ENCODE results near the gene SSTR4. TPM values are rescaled to one million over a fixed set of nuclear protein-coding genes. Genes with fewer than 3 reads are reported as not detected.

The SSTR4 gene
- total and polyA plus RNA-seq, 2 of the 13 experiments (the other 11 are each of a cell fraction or from before 2014, with no cell fraction given), result not detected

GRCh38 chr20:23022849-23023248 lies 12.3 kb upstream of the SSTR4 start:
- in situ Hi-C loops (cut with HindIII; ENCODE audit: extremely low pct_ligation_motif_present, low pct_unique_long_range_greater_than_20kb), result no loop called here
- FAIRE-seq (no peak), DNase-seq (ENCODE audit: low spot score) (no peak), ATAC-seq (no peak)
- no peak overlapping the region for H3K9ac ChIP-seq (ENCODE audit: insufficient read depth, low read depth, low read length)
- WGBS (ENCODE audit: low lambda C conversion rate), result 16% methylated on average over 4 of the region's 4 CpGs
- H3K4me1 ChIP-seq (ENCODE audit: insufficient read depth, low read length), result no peaks in the 10 kb centered on the region
- H3K79me2 ChIP-seq (ENCODE audit: insufficient read depth, low read length), result no peaks in the 10 kb centered on the region
- H3K27ac ChIP-seq (ENCODE audit: extremely low read length, insufficient read depth, low read length), result no peak overlapping the region
- ChIA-PET CTCF (ENCODE audit: low intra/inter-chr PET ratio, low total read pairs) (no interaction called here), POLR2A (no interaction called here)
- no peaks in the 10 kb centered on the region for H4K20me1 ChIP-seq (ENCODE audit: insufficient read depth, low read length)
- H3K4me2 ChIP-seq (ENCODE audit: low read depth, low read length), result no peak overlapping the region
- H3K27me3 ChIP-seq (ENCODE audit: control insufficient read depth in 1 of 2, insufficient read depth in 2 of 2, low read length in 2 of 2), result peaks cover 1 to 3% of the 10 kb centered on the region in 2 experiments; a peak in 1 of 5 replicates
- intact Hi-C loops (cut with micrococcal nuclease; ENCODE audit: unreplicated experiment), result no loop called here
- no peak overlapping the region for H2AFZ ChIP-seq (ENCODE audit: low read length)
- no peaks in the 10 kb centered on the region for H3K36me3 ChIP-seq (replicated peaks in 1 of 2; ENCODE audit: control insufficient read depth in 1 of 2, insufficient read depth in 2 of 2, low read length in 2 of 2)
- no TSS peak for BruUV-seq (replicated peaks)
- no peaks in the 10 kb centered on the region for H3K9me3 ChIP-seq (ENCODE audit: low read length)
- TF ChIP-seq POGK (CRISPR knock-in tag; conservative IDR thresholded peaks at IDR 0.05), result no peak
- no peak overlapping the region for H3K4me3 ChIP-seq (replicated peaks in 1 of 3; ENCODE audit: insufficient read depth in 1 of 3, low read depth in 2 of 3, low read length in 3 of 3)

- in situ Hi-C loops (cut with HindIII; ENCODE audit: extremely low pct_ligation_motif_present, low pct_unique_long_range_greater_than_20kb), result no loop called here
- intact Hi-C loops (cut with micrococcal nuclease; ENCODE audit: unreplicated experiment), result no loop called here
- Histone ChIP-seq H4K20me1 (ENCODE audit: insufficient read depth, low read length) (no peaks in the 10 kb centered on the region), H3K9ac (ENCODE audit: insufficient read depth, low read depth, low read length) (no peak overlapping the region), H3K4me1 (ENCODE audit: insufficient read depth, low read length) (no peaks in the 10 kb centered on the region), H3K9me3 (ENCODE audit: low read length) (no peaks in the 10 kb centered on the region), H3K36me3 (replicated peaks in 1 of 2; ENCODE audit: control insufficient read depth in 1 of 2, insufficient read depth in 2 of 2, low read length in 2 of 2) (no peaks in the 10 kb centered on the region), H3K27me3 (ENCODE audit: control insufficient read depth in 1 of 2, insufficient read depth in 2 of 2, low read length in 2 of 2) (peaks cover 1 to 3% of the 10 kb centered on the region in 2 experiments; a peak in 1 of 5 replicates), H3K27ac (ENCODE audit: extremely low read length, insufficient read depth, low read length) (no peak overlapping the region), H3K4me3 (replicated peaks in 1 of 3; ENCODE audit: insufficient read depth in 1 of 3, low read depth in 2 of 3, low read length in 3 of 3) (no peak overlapping the region), H3K79me2 (ENCODE audit: insufficient read depth, low read length) (no peaks in the 10 kb centered on the region), H3K4me2 (ENCODE audit: low read depth, low read length) (no peak overlapping the region), H2AFZ (ENCODE audit: low read length) (no peak overlapping the region)
- FAIRE-seq (no peak), DNase-seq (ENCODE audit: low spot score) (no peak), ATAC-seq (no peak)
- 32% methylated on average over 10 of the region's 10 CpGs for WGBS (ENCODE audit: low lambda C conversion rate)
- CTCF ChIA-PET (ENCODE audit: low intra/inter-chr PET ratio, low total read pairs), result no interaction called here
- POLR2A ChIA-PET, result no interaction called here
- BruUV-seq (replicated peaks), result no TSS peak
- TF ChIP-seq PRDM4 (CRISPR knock-in tag; IDR thresholded peaks at IDR 0.05; ENCODE audit: borderline replicate concordance) (no peak), DNMT1 (CRISPR knock-in tag; IDR thresholded peaks at IDR 0.05) (no peak), PLSCR1 (CRISPR knock-in tag; IDR thresholded peaks at IDR 0.05; ENCODE audit: borderline replicate concordance) (no peak), FOXM1 (CRISPR knock-in tag; IDR thresholded peaks at IDR 0.05) (no peak), MEIS1 (CRISPR knock-in tag; IDR thresholded peaks at IDR 0.05; ENCODE audit: borderline replicate concordance) (no peak), SAFB2 (CRISPR knock-in tag; IDR thresholded peaks at IDR 0.05; ENCODE audit: borderline replicate concordance, low read depth) (no peak), ZNF224 (CRISPR knock-in tag; IDR thresholded peaks at IDR 0.05) (no peak), ZNF775 (CRISPR knock-in tag; IDR thresholded peaks at IDR 0.05; ENCODE audit: borderline replicate concordance) (no peak), EEA1 (CRISPR knock-in tag; IDR thresholded peaks at IDR 0.05; ENCODE audit: borderline replicate concordance) (no peak), ZNF570 (CRISPR knock-in tag; IDR thresholded peaks at IDR 0.05; ENCODE audit: borderline replicate concordance) (no peak), DNMT3B (CRISPR knock-in tag; conservative IDR thresholded peaks at IDR 0.05) (no peak), KLF15 (CRISPR knock-in tag; IDR thresholded peaks at IDR 0.05; ENCODE audit: borderline replicate concordance) (no peak)
These were observed 11.4 kb upstream of the SSTR4 start for GRCh38 chr20:23023621-23024177.

All from HepG2 (cell line).